Memory B cell (primary cell): Measurements from ENCODE around the gene KCNN3.

Experiments
- ATAC-seq: fragments of 150-1000 bp; cut with Tn5 transposase; 2 replicates; pipeline ENCODE4 v1.10.0; 2021; ENCODE audit warnings: low read depth, mild to moderate bottlenecking, moderate library complexity
- DNase-seq, 2 donors: peaks; one replicate each; pipeline ENCODE4 v3.0.0; 2022; ENCODE audit warnings: low spot score in 2 of 2
- H3K27ac Mint-ChIP-seq: one replicate; pipeline ENCODE4 v1.8.0; 2022; ENCODE audit warnings: mild to moderate bottlenecking, moderate library complexity, mixed read lengths
- H3K27me3 Mint-ChIP-seq: one replicate; pipeline ENCODE4 v1.8.0; 2022; ENCODE audit warnings: mixed read lengths
- H3K36me3 Mint-ChIP-seq: one replicate; pipeline ENCODE4 v1.8.0; 2022; ENCODE audit warnings: mild to moderate bottlenecking, mixed read lengths
- H3K4me1 Mint-ChIP-seq: one replicate; pipeline ENCODE4 v1.8.0; 2022; ENCODE audit warnings: mixed read lengths
- H3K4me3 Mint-ChIP-seq: one replicate; pipeline ENCODE4 v1.8.0; 2022; ENCODE audit warnings: mild to moderate bottlenecking, moderate library complexity, mixed read lengths
- H3K9me3 Mint-ChIP-seq: one replicate; pipeline ENCODE4 v1.8.0; 2022; ENCODE audit warnings: mixed read lengths

KCNN3 gene

DNA sequence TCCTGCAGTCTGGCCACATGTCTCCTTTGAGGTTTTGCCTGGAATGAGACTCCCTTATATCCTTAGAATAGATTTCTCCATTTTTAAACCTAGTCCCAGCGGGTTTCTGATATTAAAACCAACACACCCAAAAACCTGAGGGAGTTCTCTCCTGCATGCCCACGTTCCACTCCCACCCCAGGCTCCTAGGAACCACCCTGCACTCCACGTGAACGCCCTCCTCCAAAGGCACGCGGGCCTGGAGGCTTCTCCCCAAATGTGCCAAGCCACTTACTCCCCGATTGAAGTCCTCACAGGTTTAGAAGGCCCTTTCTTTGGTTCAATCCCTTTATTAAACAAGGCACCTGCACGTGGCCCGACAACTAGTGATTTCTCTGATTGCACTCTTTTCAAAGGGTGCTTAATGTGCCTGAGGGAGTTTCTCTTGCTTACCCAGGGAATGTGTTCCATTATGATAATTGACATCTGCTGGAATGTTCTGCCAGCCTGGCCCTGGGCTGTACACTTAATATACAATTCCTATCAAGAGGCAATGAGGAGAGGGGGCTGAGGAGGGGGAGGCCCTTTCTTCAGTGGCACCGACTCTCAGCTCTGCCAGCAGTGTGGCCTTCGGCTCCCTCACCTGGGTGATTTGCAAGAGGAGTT is 157.8 kb downstream of the KCNN3 start:
- Mint-ChIP-seq H3K27ac (no peak overlapping the region), H3K4me1 (peaks cover 5% of the 10 kb centered on the region), H3K27me3 (peaks cover 6% of the 10 kb centered on the region), H3K9me3 (no peaks in the 10 kb centered on the region), H3K36me3 (no peaks in the 10 kb centered on the region), H3K4me3 (no peak overlapping the region)
- DNase-seq, result no peak
- no peak for ATAC-seq

GRCh38 chr1:154711416-154711815 is 158.7 kb downstream of the KCNN3 start:
- Mint-ChIP-seq H3K4me1 (peaks cover 5% of the 10 kb centered on the region), H3K9me3 (no peaks in the 10 kb centered on the region), H3K36me3 (no peaks in the 10 kb centered on the region), H3K27me3 (peaks cover 6% of the 10 kb centered on the region), H3K27ac (no peak overlapping the region), H3K4me3 (no peak overlapping the region)
- ATAC-seq (no peak), DNase-seq (no peak)

DNA sequence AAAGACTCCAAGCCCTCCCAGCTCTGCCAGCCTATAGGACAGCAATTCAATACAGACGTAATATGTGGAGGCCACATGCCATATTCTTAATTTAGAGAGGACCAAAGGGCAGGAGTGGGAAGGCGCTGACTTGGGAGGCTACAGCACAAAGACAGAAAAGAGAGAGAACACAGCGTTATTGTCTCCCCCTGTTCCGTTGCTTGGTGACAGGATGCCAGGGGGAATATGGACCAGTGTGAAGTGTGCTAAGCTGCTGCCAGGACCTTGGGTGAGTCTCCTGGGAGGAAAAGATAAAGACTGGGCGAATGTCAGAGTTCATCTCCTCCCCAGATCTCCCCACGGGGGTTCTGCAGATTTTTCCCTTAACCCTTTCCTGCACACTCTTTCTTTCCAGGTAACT is 160.0 kb downstream of the KCNN3 start:
- Mint-ChIP-seq H3K27me3 (peaks cover 8% of the 10 kb centered on the region), H3K9me3 (no peaks in the 10 kb centered on the region), H3K36me3 (no peaks in the 10 kb centered on the region), H3K27ac (no peak overlapping the region), H3K4me1 (no peaks in the 10 kb centered on the region), H3K4me3 (no peak overlapping the region)
- no peak for DNase-seq
- no peak for ATAC-seq

DNA sequence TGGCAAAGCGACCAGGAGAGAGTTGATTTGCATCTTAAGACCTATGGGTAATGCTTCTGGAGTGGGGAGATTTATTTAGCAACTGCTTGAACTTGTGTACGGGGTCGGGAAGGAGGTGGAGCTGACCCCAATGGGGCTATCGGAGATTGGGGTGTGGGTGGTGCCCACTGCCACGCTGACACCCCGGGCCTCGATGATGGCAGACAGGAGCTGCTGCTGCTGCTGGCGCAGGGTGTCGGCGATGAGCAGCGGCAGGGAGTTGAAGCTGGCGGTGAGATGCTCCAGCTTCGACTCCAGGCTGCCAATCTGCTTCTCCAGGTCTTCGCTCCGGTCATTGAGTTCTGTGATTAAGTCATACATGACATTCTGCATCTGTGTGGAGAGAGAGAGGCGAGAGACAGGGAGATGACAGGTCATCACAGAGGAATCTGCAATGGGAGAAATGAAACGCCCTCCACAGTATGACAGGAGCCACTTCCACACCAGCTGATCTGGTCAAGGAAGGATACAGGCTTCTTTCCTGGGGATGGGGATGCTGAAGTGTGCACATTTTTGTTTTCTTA is 162.1 kb downstream of the KCNN3 start:
- H3K4me1 Mint-ChIP-seq, result no peaks in the 10 kb centered on the region
- no peak overlapping the region for H3K4me3 Mint-ChIP-seq
- DNase-seq (no peak), ATAC-seq (no peak)
- no peak overlapping the region for H3K27ac Mint-ChIP-seq
- no peaks in the 10 kb centered on the region for H3K9me3 Mint-ChIP-seq
- peaks cover 14% of the 10 kb centered on the region for H3K27me3 Mint-ChIP-seq
- H3K36me3 Mint-ChIP-seq, result no peaks in the 10 kb centered on the region

DNA sequence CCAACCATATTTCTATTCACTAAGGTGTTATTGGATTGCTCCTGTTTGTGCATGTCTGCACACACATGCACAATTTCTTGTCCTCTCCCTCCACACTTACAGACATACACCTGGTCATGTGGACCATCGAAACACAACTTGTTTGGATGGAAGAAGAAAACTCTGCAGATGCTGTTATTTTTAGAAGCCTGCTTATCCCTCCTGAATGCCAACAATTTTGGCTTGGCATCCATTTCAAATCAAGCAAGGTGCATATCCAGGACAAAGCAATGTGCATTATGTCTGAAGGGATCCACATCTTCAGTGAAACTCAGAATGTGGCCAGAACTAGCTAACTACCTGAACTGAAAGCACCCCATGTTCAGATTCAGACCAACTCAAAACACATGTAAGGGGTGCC is 163.2 kb downstream of the KCNN3 start:
- Mint-ChIP-seq H3K36me3 (no peaks in the 10 kb centered on the region), H3K4me1 (no peaks in the 10 kb centered on the region), H3K27ac (no peak overlapping the region), H3K4me3 (no peak overlapping the region), H3K9me3 (no peaks in the 10 kb centered on the region), H3K27me3 (peaks cover 13% of the 10 kb centered on the region)
- DNase-seq (no peak), ATAC-seq (no peak)

DNA sequence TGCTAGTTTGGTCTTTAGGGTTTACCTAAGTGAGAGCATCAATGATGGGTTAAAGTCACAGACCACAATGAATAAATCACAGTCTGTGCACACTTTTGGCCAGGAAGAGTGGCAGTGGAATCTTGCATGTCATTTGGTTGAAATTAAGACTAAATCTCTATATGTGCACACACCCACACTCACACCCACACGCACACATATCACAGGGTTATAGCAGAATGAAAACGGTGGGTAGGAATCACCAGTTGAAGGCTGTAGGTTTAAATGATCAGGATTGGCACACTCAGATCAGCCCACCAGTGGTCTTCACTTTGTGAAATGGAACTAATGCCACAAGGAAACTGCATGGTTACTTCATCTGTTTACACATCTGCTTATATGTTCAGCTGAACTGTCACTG is 164.5 kb downstream of the KCNN3 start:
- Mint-ChIP-seq H3K27ac (no peak overlapping the region), H3K4me3 (no peak overlapping the region), H3K9me3 (no peaks in the 10 kb centered on the region), H3K27me3 (peaks cover 11% of the 10 kb centered on the region), H3K4me1 (no peaks in the 10 kb centered on the region), H3K36me3 (no peaks in the 10 kb centered on the region)
- DNase-seq, result no peak
- no peak for ATAC-seq

DNA sequence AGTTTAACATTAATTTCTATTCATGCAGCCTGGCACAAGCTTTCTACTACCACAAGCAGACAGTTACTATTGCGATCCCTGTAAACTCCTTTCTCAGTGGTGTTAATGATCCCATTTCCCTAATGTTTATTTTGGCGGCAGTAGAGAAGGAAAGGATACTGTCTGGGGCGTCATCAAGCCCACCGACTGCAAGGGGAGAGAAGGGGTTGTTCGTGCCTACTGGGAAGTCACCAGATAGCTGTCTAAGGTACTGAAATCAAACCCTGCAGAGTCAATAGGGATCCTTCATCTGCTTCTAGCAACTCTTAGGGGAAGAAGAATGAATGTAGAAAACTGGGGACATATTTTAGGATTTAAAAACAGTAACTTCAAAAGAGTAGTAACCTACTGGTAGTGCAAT is 166.9 kb downstream of the KCNN3 start:
- no peak overlapping the region for H3K4me3 Mint-ChIP-seq
- no peaks in the 10 kb centered on the region for H3K36me3 Mint-ChIP-seq
- DNase-seq (no peak), ATAC-seq (no peak)
- no peaks in the 10 kb centered on the region for H3K9me3 Mint-ChIP-seq
- H3K27me3 Mint-ChIP-seq, result peaks cover 9% of the 10 kb centered on the region
- no peak overlapping the region for H3K27ac Mint-ChIP-seq
- H3K4me1 Mint-ChIP-seq, result no peaks in the 10 kb centered on the region

DNA sequence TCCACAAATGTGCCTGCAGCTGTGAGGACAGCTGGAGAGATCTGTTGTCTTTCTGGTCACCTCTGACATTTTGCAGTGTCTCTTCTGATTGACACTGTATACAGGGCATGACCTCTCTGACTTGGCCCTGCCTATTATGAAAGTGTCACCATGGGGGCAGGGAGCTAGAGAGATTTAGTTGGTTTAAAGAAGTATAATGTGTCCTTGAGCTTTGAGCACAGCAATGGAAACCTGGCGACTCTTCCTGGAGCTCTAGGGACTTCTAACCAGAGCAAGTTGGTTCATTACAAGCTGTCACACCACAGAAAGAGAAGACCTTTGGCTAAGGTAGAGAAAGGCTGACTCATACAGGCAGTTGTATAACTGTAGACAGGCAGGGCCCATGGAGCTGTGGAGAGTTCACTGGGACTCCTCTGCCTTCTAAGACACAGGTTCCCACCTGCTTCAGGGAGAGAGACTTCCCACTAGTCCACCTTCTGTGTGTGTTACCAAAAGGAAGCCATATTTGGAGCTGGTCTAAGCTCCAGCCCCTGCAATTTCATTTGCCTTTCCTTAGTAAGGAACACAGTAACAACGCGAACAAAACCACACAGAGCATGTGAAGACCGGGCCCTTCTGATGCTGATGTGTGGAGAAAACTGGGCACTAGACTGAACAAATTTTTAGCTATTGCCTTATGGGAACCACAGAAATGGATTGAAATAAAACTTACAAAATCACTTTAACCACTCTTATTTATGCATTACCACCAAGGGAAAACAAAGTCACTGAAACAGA is 171.6 kb downstream of the KCNN3 start:
- H3K27me3 Mint-ChIP-seq, result peaks cover 10% of the 10 kb centered on the region
- no peaks in the 10 kb centered on the region for H3K9me3 Mint-ChIP-seq
- no peak overlapping the region for H3K4me3 Mint-ChIP-seq
- no peak overlapping the region for H3K27ac Mint-ChIP-seq
- ATAC-seq, result no peak
- no peaks in the 10 kb centered on the region for H3K36me3 Mint-ChIP-seq
- no peak for DNase-seq
- H3K4me1 Mint-ChIP-seq, result no peaks in the 10 kb centered on the region

GRCh38 chr1:154697710-154698109 is 172.4 kb downstream of the KCNN3 start:
- no peak for ATAC-seq
- no peaks in the 10 kb centered on the region for H3K9me3 Mint-ChIP-seq
- no peaks in the 10 kb centered on the region for H3K4me1 Mint-ChIP-seq
- peaks cover 10% of the 10 kb centered on the region for H3K27me3 Mint-ChIP-seq
- no peak overlapping the region for H3K4me3 Mint-ChIP-seq
- H3K27ac Mint-ChIP-seq, result no peak overlapping the region
- no peaks in the 10 kb centered on the region for H3K36me3 Mint-ChIP-seq
- DNase-seq, result no peak

DNA sequence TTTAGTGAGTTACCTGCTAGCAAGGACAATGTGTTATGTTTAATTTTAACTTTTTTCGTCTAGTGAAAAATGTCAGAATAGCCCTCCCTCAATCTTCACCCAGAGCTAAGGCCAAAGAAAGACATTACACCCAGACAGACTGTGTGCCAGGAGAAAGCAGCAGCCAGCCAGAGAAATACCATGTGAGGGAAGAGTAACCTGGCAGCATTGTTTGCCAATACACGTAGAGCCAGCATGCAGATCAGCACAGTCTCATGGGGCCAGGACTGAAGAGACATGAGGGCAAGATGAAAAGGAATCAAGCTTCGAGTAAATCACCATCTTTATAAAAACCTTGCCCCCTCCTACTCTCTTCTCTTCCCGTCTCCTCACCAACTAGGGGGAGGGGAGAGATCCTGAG is 173.6 kb downstream of the KCNN3 start:
- ATAC-seq (no peak), DNase-seq (no peak)
- H3K36me3 Mint-ChIP-seq, result no peaks in the 10 kb centered on the region
- H3K27me3 Mint-ChIP-seq, result peaks cover 10% of the 10 kb centered on the region
- H3K4me3 Mint-ChIP-seq, result no peak overlapping the region
- H3K27ac Mint-ChIP-seq, result no peak overlapping the region
- H3K9me3 Mint-ChIP-seq, result no peaks in the 10 kb centered on the region
- H3K4me1 Mint-ChIP-seq, result no peaks in the 10 kb centered on the region

GRCh38 chr1:154695985-154696384 is 174.1 kb downstream of the KCNN3 start:
- H3K4me1 Mint-ChIP-seq, result no peaks in the 10 kb centered on the region
- H3K9me3 Mint-ChIP-seq, result no peaks in the 10 kb centered on the region
- no peak overlapping the region for H3K27ac Mint-ChIP-seq
- DNase-seq, result no peak
- H3K27me3 Mint-ChIP-seq, result peaks cover 10% of the 10 kb centered on the region
- no peak for ATAC-seq
- H3K36me3 Mint-ChIP-seq, result no peaks in the 10 kb centered on the region
- no peak overlapping the region for H3K4me3 Mint-ChIP-seq

- H3K4me1 Mint-ChIP-seq, result no peaks in the 10 kb centered on the region
- H3K9me3 Mint-ChIP-seq, result no peaks in the 10 kb centered on the region
- H3K27ac Mint-ChIP-seq, result no peak overlapping the region
- H3K4me3 Mint-ChIP-seq, result no peak overlapping the region
- ATAC-seq (no peak), DNase-seq (no peak)
- peaks cover 11% of the 10 kb centered on the region for H3K27me3 Mint-ChIP-seq
- H3K36me3 Mint-ChIP-seq, result no peaks in the 10 kb centered on the region
These were observed 175.1 kb downstream of the KCNN3 start for GRCh38 chr1:154694995-154695394.

DNA sequence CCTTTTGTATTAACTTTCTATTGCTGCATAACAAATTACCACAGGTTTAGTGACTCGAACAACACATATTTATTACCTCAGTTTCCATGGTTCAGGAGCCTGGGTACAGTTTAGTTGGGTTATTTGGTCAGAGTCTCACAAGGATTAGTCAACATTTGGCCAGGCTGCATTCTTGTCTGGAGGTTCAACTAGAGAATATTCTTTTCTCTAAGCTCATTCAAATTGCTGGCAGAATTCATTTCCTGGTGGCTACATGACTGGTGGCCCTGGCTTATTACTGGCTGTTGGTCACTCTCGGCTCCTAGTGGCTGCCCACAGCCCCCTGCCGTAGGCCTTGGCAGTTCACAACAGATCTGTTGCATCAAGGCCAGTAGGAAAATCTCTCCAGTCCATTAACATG is 181.0 kb downstream of the KCNN3 start:
- H3K4me1 Mint-ChIP-seq, result peaks cover 5% of the 10 kb centered on the region
- no peaks in the 10 kb centered on the region for H3K9me3 Mint-ChIP-seq
- no peak overlapping the region for H3K4me3 Mint-ChIP-seq
- H3K27ac Mint-ChIP-seq, result no peak overlapping the region
- no peaks in the 10 kb centered on the region for H3K36me3 Mint-ChIP-seq
- ATAC-seq (no peak), DNase-seq (no peak)
- H3K27me3 Mint-ChIP-seq, result peaks cover 3% of the 10 kb centered on the region

GRCh38 chr1:154686507-154686906 is 183.6 kb downstream of the KCNN3 start:
- H3K27ac Mint-ChIP-seq, result no peak overlapping the region
- ATAC-seq (no peak), DNase-seq (no peak)
- peaks cover 5% of the 10 kb centered on the region for H3K4me1 Mint-ChIP-seq
- H3K27me3 Mint-ChIP-seq, result peaks cover 14% of the 10 kb centered on the region
- H3K4me3 Mint-ChIP-seq, result no peak overlapping the region
- H3K36me3 Mint-ChIP-seq, result no peaks in the 10 kb centered on the region
- H3K9me3 Mint-ChIP-seq, result no peaks in the 10 kb centered on the region

DNA sequence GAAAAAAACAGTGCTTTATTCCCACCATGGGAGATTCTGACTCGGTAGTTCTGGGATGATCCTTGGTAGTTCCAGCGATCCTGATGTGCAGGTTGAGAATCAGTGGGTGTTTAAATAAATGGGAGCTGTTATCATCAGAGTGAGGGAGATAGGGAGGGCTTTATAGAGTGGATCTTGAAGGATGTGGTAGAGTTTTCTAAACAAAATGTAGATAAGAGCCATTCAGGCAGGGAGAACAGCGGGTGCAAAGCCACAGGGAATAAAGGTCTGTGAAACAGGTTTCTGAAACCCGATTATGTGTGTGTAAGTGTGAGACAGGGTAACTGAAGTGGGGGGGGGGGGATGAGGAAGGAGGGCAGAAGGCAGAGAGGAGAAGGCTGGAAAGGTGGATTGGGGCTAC is 186.3 kb downstream of the KCNN3 start:
- H3K9me3 Mint-ChIP-seq, result no peaks in the 10 kb centered on the region
- peaks cover 5% of the 10 kb centered on the region for H3K4me1 Mint-ChIP-seq
- H3K27me3 Mint-ChIP-seq, result peaks cover 13% of the 10 kb centered on the region
- H3K4me3 Mint-ChIP-seq, result no peak overlapping the region
- no peaks in the 10 kb centered on the region for H3K36me3 Mint-ChIP-seq
- no peak for DNase-seq
- no peak overlapping the region for H3K27ac Mint-ChIP-seq
- ATAC-seq, result no peak
